AG09309 (cell line): Measurements from ENCODE around the gene RASSF3.
"Not testable (repeated sequence)": the region's sequence is repeated elsewhere in the genome, so short reads cannot be mapped to it uniquely, and the experiment has no call there.

ENCODE experiments used
- DNase-seq: peaks from one replicate; pipeline ENCODE4 v3.0.0-alpha.2; 2010; ENCODE audit warnings: low read depth
- H3K4me3 ChIP-seq: 2 replicates; pipeline ENCODE4 v1.5.1; 2011; ENCODE audit warnings: mild to moderate bottlenecking, low read depth, low read length, moderate library complexity; ENCODE audit not compliant: control insufficient read depth
- CTCF ChIP-seq: IDR thresholded peaks from 2 replicates; pipeline ENCODE4 v1.5.1; 2011; ENCODE audit warnings: mild to moderate bottlenecking, low read depth, low read length, inconsistent platforms; ENCODE audit not compliant: insufficient read depth, control insufficient read depth; ENCODE audit errors: missing control alignments

The RASSF3 gene

GRCh38 chr12:64618953-64619590 lies 8.8 kb downstream of the RASSF3 start:
- no peak for TF ChIP-seq CTCF
- DNase-seq, result peak; percentile 37
- H3K4me3 ChIP-seq, result no peak overlapping the region

GRCh38 chr12:64621257-64621942 lies 11.1 kb downstream of the RASSF3 start:
- peak; percentile 35 for DNase-seq
- no peak overlapping the region for H3K4me3 ChIP-seq
- TF ChIP-seq CTCF, result no peak

GRCh38 chr12:64624035-64624434 lies 13.7 kb downstream of the RASSF3 start:
- TF ChIP-seq CTCF, result no peak
- DNase-seq, result no peak
- no peak overlapping the region for H3K4me3 ChIP-seq

GRCh38 chr12:64625243-64626077 lies 15.2 kb downstream of the RASSF3 start:
- H3K4me3 ChIP-seq, result peak overlapping the region; percentile 5
- TF ChIP-seq CTCF, result no peak
- peak; percentile 47 for DNase-seq

- not testable (repeated sequence) for H3K4me3 ChIP-seq, DNase-seq
Measured at GRCh38 chr12:64626588-64626987, 16.3 kb downstream of the RASSF3 start.

- peak; percentile 44 for DNase-seq
- H3K4me3 ChIP-seq, result no peak overlapping the region
- TF ChIP-seq CTCF, result no peak
Measured at GRCh38 chr12:64627771-64628170, 17.5 kb downstream of the RASSF3 start.

GRCh38 chr12:64631197-64631596 lies 20.9 kb downstream of the RASSF3 start:
- no peak overlapping the region for H3K4me3 ChIP-seq
- DNase-seq, result no peak
- TF ChIP-seq CTCF, result no peak
